ENCODE measurements around the gene OR10A3. TPM values are rescaled to one million over a fixed set of nuclear protein-coding genes. Genes with fewer than 3 reads are reported as not detected.
A peak's percentile ranks its signal among the peaks of the same experiment; 100 is the strongest.

The OR10A3 gene
- total RNA-seq, 1 donor from 2014 or later, result not detected

- no peaks in the 10 kb centered on the region for H3K36me3 ChIP-seq
- no peaks in the 10 kb centered on the region for H3K36me3 Mint-ChIP-seq
- no peak overlapping the region for H3K4me3 ChIP-seq
- H3K4me3 Mint-ChIP-seq, result no peak overlapping the region
- H3K4me2 ChIP-seq, result no peak overlapping the region
- no peak overlapping the region for H3K27ac ChIP-seq
- peaks cover 33% of the 10 kb centered on the region for H3K4me1 Mint-ChIP-seq
- TF ChIP-seq CTCF (IDR thresholded peaks at IDR 0.05) (no peak), EZH2 (IDR thresholded peaks at IDR 0.05) (no peak), EZH2phosphoT487 (IDR thresholded peaks at IDR 0.05) (no peak)
- peak overlapping the region; percentile 90 for H2AFZ ChIP-seq (replicated peaks)
- no peak overlapping the region for H3K27ac Mint-ChIP-seq
- H3K9me3 ChIP-seq (ENCODE audit: low read depth), result no peaks in the 10 kb centered on the region
- H3K27me3 Mint-ChIP-seq (ENCODE audit: insufficient read depth, low read depth), result no peaks in the 10 kb centered on the region
- H3K27me3 ChIP-seq, result no peaks in the 10 kb centered on the region
- no peak overlapping the region for H3K9ac ChIP-seq
- H4K20me1 ChIP-seq (ENCODE audit: low read depth), result no peaks in the 10 kb centered on the region
- no peaks in the 10 kb centered on the region for H3F3A ChIP-seq (ENCODE audit: low read depth)
- DNase-seq (ENCODE audit: low spot score), result no peak
- no peaks in the 10 kb centered on the region for H3K4me1 ChIP-seq
- no peaks in the 10 kb centered on the region for H3K9me3 Mint-ChIP-seq
- no peaks in the 10 kb centered on the region for H3K79me2 ChIP-seq (ENCODE audit: low read depth)
These were observed 47.7 kb downstream of the OR10A3 start for GRCh38 chr11:7893796-7894195.

- Mint-ChIP-seq H3K4me1 (peaks cover 36% of the 10 kb centered on the region), H3K4me3 (no peak overlapping the region), H3K9me3 (peaks cover 2% of the 10 kb centered on the region), H3K27ac (peak overlapping the region; percentile 23), H3K36me3 (no peaks in the 10 kb centered on the region), H3K27me3 (ENCODE audit: insufficient read depth, low read depth) (peaks cover 2% of the 10 kb centered on the region)
- Histone ChIP-seq H3F3A (ENCODE audit: low read depth) (no peaks in the 10 kb centered on the region), H3K4me3 (no peak overlapping the region), H4K20me1 (ENCODE audit: low read depth) (no peaks in the 10 kb centered on the region), H3K4me1 (no peaks in the 10 kb centered on the region), H3K27me3 (no peaks in the 10 kb centered on the region), H3K36me3 (no peaks in the 10 kb centered on the region), H3K79me2 (ENCODE audit: low read depth) (no peaks in the 10 kb centered on the region), H3K9me3 (ENCODE audit: low read depth) (no peaks in the 10 kb centered on the region), H2AFZ (replicated peaks) (peak overlapping the region; percentile 90), H3K4me2 (no peak overlapping the region), H3K9ac (no peak overlapping the region), H3K27ac (no peak overlapping the region)
- DNase-seq (ENCODE audit: low spot score), result peak; percentile 60
- TF ChIP-seq EZH2 (IDR thresholded peaks at IDR 0.05), result no peak
- TF ChIP-seq EZH2phosphoT487 (IDR thresholded peaks at IDR 0.05), result no peak
- peak; percentile 78 for TF ChIP-seq CTCF (IDR thresholded peaks at IDR 0.05)
These were observed 48.7 kb downstream of the OR10A3 start for GRCh38 chr11:7892840-7893254.

GRCh38 chr11:7892059-7892699, 49.3 kb downstream of the OR10A3 start:
- Mint-ChIP-seq H3K4me1 (peaks cover 36% of the 10 kb centered on the region), H3K9me3 (peaks cover 2% of the 10 kb centered on the region), H3K27me3 (ENCODE audit: insufficient read depth, low read depth) (peaks cover 2% of the 10 kb centered on the region), H3K27ac (no peak overlapping the region), H3K4me3 (no peak overlapping the region), H3K36me3 (no peaks in the 10 kb centered on the region)
- H3K9me3 ChIP-seq (ENCODE audit: low read depth), result no peaks in the 10 kb centered on the region
- peak overlapping the region; percentile 90 for H2AFZ ChIP-seq (replicated peaks)
- H3K36me3 ChIP-seq, result no peaks in the 10 kb centered on the region
- H3K27ac ChIP-seq, result no peak overlapping the region
- no peaks in the 10 kb centered on the region for H3K79me2 ChIP-seq (ENCODE audit: low read depth)
- no peak overlapping the region for H3K4me2 ChIP-seq
- TF ChIP-seq EZH2 (IDR thresholded peaks at IDR 0.05) (no peak), EZH2phosphoT487 (IDR thresholded peaks at IDR 0.05) (no peak), CTCF (IDR thresholded peaks at IDR 0.05) (no peak)
- no peak overlapping the region for H3K9ac ChIP-seq
- no peaks in the 10 kb centered on the region for H3F3A ChIP-seq (ENCODE audit: low read depth)
- H3K4me1 ChIP-seq, result no peaks in the 10 kb centered on the region
- no peak overlapping the region for H3K4me3 ChIP-seq
- DNase-seq (ENCODE audit: low spot score), result no peak
- H4K20me1 ChIP-seq (ENCODE audit: low read depth), result no peaks in the 10 kb centered on the region
- H3K27me3 ChIP-seq, result no peaks in the 10 kb centered on the region
